Femur (tissue), 1 donor: ENCODE data around the gene PRM1.

Experiments
- DNase-seq: peaks from one replicate; pipeline ENCODE4 v3.0.0-alpha.2; 2017

Gene PRM1

GRCh38 chr16:11232852-11233726, 48.0 kb downstream of the PRM1 start:
- DNase-seq: peak; percentile 49

- DNase-seq: no peak
Measured at GRCh38 chr16:11232302-11232851, 48.8 kb downstream of the PRM1 start.

DNA sequence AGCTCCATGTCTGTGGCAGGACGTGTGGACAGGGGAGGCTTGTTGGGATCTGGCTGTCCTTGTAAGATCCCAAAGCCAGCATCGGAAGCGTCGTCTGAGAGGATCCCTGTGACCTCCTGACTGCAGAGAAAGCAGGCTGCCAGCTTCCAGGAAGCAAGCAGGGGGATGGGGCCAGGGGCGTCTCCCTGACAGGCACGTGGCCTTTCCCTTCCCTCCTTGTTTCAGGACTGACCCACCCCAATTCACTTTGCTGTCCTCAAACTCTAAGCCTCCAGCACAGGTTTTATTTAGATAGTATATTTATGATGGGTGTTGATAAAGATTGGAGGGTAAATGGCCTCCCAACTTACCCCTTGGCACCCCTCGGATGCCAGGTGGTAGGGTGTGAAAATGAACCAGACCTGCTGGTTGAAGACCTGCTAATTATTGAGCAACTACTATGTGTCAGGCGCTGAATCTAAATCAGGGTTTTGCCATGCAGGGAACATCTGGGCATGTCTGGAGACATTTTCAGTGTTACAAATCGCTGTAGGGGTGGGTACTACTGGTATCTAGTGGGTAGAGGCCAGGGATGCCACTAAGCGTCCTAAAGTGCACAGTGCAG, 49.7 kb downstream of the PRM1 start:
- no peak for DNase-seq
